IMR-90 (cell line): ENCODE results near the gene OR10H3.
"Not testable (repeated sequence)": the region's sequence is repeated elsewhere in the genome, so short reads cannot be mapped to it uniquely, and the experiment has no call there.

ENCODE experiments used
- BHLHE40 ChIP-seq: fragments of 150-350 bp; IDR thresholded peaks from 2 replicates; pipeline ENCODE4 v1.6.1; 2016; ENCODE audit warnings: mild to moderate bottlenecking, low read depth, low read length
- CEBPB ChIP-seq: IDR thresholded peaks from 2 replicates; pipeline ENCODE4 v1.6.1; 2012; ENCODE audit warnings: low read depth, low read length, improper control_type of control experiment
- CHD1 ChIP-seq: IDR thresholded peaks from 2 replicates; pipeline ENCODE4 v1.6.1; 2012; ENCODE audit warnings: low read depth, low read length, improper control_type of control experiment
- CTCF ChIP-seq: conservative IDR thresholded peaks from 2 replicates; pipeline ENCODE4 v1.5.1; 2012; ENCODE audit warnings: mild to moderate bottlenecking, low read depth, low read length, improper control_type of control experiment
- ELK1 ChIP-seq: fragments of 150-350 bp; IDR thresholded peaks from 2 replicates; pipeline ENCODE4 v1.6.1; 2016; ENCODE audit warnings: low read depth, mild to moderate bottlenecking, low read length, moderate library complexity, borderline replicate concordance
- FOS ChIP-seq: fragments of 150-350 bp; IDR thresholded peaks from 2 replicates; pipeline ENCODE4 v1.6.1; 2016; ENCODE audit warnings: low read depth, low read length
- MAFK ChIP-seq: IDR thresholded peaks from 2 replicates; pipeline ENCODE4 v1.6.1; 2012; ENCODE audit warnings: low read depth, low read length, improper control_type of control experiment
- POLR2A ChIP-seq: IDR thresholded peaks from 2 replicates; pipeline ENCODE4 v1.6.1; 2012; ENCODE audit warnings: mild to moderate bottlenecking, low read depth, low read length
- RAD21 ChIP-seq: IDR thresholded peaks from 2 replicates; pipeline ENCODE4 v1.6.1; 2012; ENCODE audit warnings: low read length, improper control_type of control experiment
- RCOR1 ChIP-seq: IDR thresholded peaks from 2 replicates; pipeline ENCODE4 v1.6.1; 2012; ENCODE audit warnings: mild to moderate bottlenecking, low read length, improper control_type of control experiment; ENCODE audit not compliant: insufficient replicate concordance
- RFX5 ChIP-seq: IDR thresholded peaks from 2 replicates; pipeline ENCODE4 v1.8.0; 2012; ENCODE audit warnings: low read depth, mild to moderate bottlenecking, low read length, moderate library complexity
- SMC3 ChIP-seq: fragments of 150-350 bp; IDR thresholded peaks from 2 replicates; pipeline ENCODE4 v1.6.1; 2016; ENCODE audit warnings: low read depth, mild to moderate bottlenecking, antibody characterized with exemption, low read length, moderate library complexity
- USF2 ChIP-seq: fragments of 150-350 bp; IDR thresholded peaks from 2 replicates; pipeline ENCODE4 v1.6.1; 2017; ENCODE audit warnings: mild to moderate bottlenecking, antibody characterized with exemption, low read length, low read depth

- not testable (repeated sequence) for TF ChIP-seq RAD21, CTCF, CEBPB, FOS, RFX5, BHLHE40, USF2, ELK1, SMC3, POLR2A, MAFK, RCOR1, CHD1
These were observed 36.4 kb downstream of the OR10H3 start for GRCh38 chr19:15774159-15774558.
